ENCODE measurements around the gene ALG11. TPM values are rescaled to one million over a fixed set of nuclear protein-coding genes. Genes with fewer than 3 reads are reported as not detected.

The ALG11 gene
- total RNA-seq, 1 donor from 2014 or later: 46.4 TPM

- no peak overlapping the region for H3K27ac Mint-ChIP-seq (ENCODE audit: unreplicated experiment)
- no peaks in the 10 kb centered on the region for H3K27me3 Mint-ChIP-seq (ENCODE audit: unreplicated experiment)
Observed at GRCh38 chr13:51971520-51972426, 40.4 kb upstream of the ALG11 start.

GRCh38 chr13:51974482-51974881 is 37.7 kb upstream of the ALG11 start:
- DNase-seq: no peak
- no peak for TF ChIP-seq CTCF (IDR thresholded peaks at IDR 0.05; ENCODE audit: partially characterized antibody, unreplicated experiment)
- no peaks in the 10 kb centered on the region for H3K4me1 Mint-ChIP-seq (ENCODE audit: low read depth, unreplicated experiment)
- H3K27me3 Mint-ChIP-seq (ENCODE audit: unreplicated experiment): no peaks in the 10 kb centered on the region
- no peaks in the 10 kb centered on the region for H3K9me3 Mint-ChIP-seq (ENCODE audit: unreplicated experiment)
- H3K36me3 Mint-ChIP-seq (ENCODE audit: unreplicated experiment): peaks cover 5% of the 10 kb centered on the region
- no peak overlapping the region for H3K27ac Mint-ChIP-seq (ENCODE audit: unreplicated experiment)
- no peak overlapping the region for H3K4me3 Mint-ChIP-seq (ENCODE audit: unreplicated experiment)

More at GRCh38 chr13:51971520-51972426, 40.4 kb upstream of the ALG11 start:
- no peak for TF ChIP-seq CTCF (IDR thresholded peaks at IDR 0.05; ENCODE audit: partially characterized antibody, unreplicated experiment)
- H3K9me3 Mint-ChIP-seq (ENCODE audit: unreplicated experiment): no peaks in the 10 kb centered on the region
- H3K4me3 Mint-ChIP-seq (ENCODE audit: unreplicated experiment): no peak overlapping the region
- no peaks in the 10 kb centered on the region for H3K4me1 Mint-ChIP-seq (ENCODE audit: low read depth, unreplicated experiment)
- peaks cover 5% of the 10 kb centered on the region for H3K36me3 Mint-ChIP-seq (ENCODE audit: unreplicated experiment)
- DNase-seq: no peak

GRCh38 chr13:51976423-51976822 is 35.8 kb upstream of the ALG11 start:
- Mint-ChIP-seq H3K4me1 (ENCODE audit: low read depth, unreplicated experiment) (no peaks in the 10 kb centered on the region), H3K9me3 (ENCODE audit: unreplicated experiment) (no peaks in the 10 kb centered on the region), H3K27me3 (ENCODE audit: unreplicated experiment) (no peaks in the 10 kb centered on the region), H3K36me3 (ENCODE audit: unreplicated experiment) (peaks cover 5% of the 10 kb centered on the region), H3K27ac (ENCODE audit: unreplicated experiment) (no peak overlapping the region), H3K4me3 (ENCODE audit: unreplicated experiment) (no peak overlapping the region)
- DNase-seq: no peak
- TF ChIP-seq CTCF (IDR thresholded peaks at IDR 0.05; ENCODE audit: partially characterized antibody, unreplicated experiment): no peak

GRCh38 chr13:51976890-51977289 is 35.3 kb upstream of the ALG11 start:
- DNase-seq: no peak
- TF ChIP-seq CTCF (IDR thresholded peaks at IDR 0.05; ENCODE audit: partially characterized antibody, unreplicated experiment): no peak
- H3K9me3 Mint-ChIP-seq (ENCODE audit: unreplicated experiment): no peaks in the 10 kb centered on the region
- no peak overlapping the region for H3K4me3 Mint-ChIP-seq (ENCODE audit: unreplicated experiment)
- no peaks in the 10 kb centered on the region for H3K27me3 Mint-ChIP-seq (ENCODE audit: unreplicated experiment)
- no peak overlapping the region for H3K27ac Mint-ChIP-seq (ENCODE audit: unreplicated experiment)
- peaks cover 5% of the 10 kb centered on the region for H3K36me3 Mint-ChIP-seq (ENCODE audit: unreplicated experiment)
- no peaks in the 10 kb centered on the region for H3K4me1 Mint-ChIP-seq (ENCODE audit: low read depth, unreplicated experiment)

DNA sequence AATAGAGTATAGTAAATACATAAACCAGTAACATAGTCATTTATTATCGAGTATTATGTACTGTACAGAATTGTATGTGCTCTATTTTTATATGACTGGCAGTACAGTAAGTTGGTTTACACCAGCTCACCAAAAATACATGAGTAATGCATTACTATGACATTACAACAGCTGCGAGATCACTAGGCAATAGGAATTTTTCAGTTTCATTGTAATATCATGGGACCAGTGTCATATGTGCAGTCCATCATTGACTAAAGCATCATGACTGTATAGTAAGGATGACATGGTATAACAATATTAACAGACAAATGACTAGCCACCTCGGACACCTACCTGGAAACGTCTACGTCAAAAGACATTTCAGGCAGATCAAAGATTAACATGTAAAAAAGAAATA is 34.6 kb upstream of the ALG11 start:
- no peak overlapping the region for H3K27ac Mint-ChIP-seq (ENCODE audit: unreplicated experiment)

More for the DNA sequence above, 34.6 kb upstream of the ALG11 start:
- no peak overlapping the region for H3K4me3 Mint-ChIP-seq (ENCODE audit: unreplicated experiment)
- H3K9me3 Mint-ChIP-seq (ENCODE audit: unreplicated experiment): no peaks in the 10 kb centered on the region
- H3K4me1 Mint-ChIP-seq (ENCODE audit: low read depth, unreplicated experiment): no peaks in the 10 kb centered on the region
- no peak for DNase-seq
- no peak for TF ChIP-seq CTCF (IDR thresholded peaks at IDR 0.05; ENCODE audit: partially characterized antibody, unreplicated experiment)
- H3K27me3 Mint-ChIP-seq (ENCODE audit: unreplicated experiment): no peaks in the 10 kb centered on the region
- no peaks in the 10 kb centered on the region for H3K36me3 Mint-ChIP-seq (ENCODE audit: unreplicated experiment)

Measured in glutamatergic neuron (in vitro differentiated cells).